Measurements from ENCODE around the gene ARHGDIG. TPM values are rescaled to one million over a fixed set of nuclear protein-coding genes. Genes with fewer than 3 reads are reported as not detected.

The ARHGDIG gene
- polyA plus RNA-seq, 5 donors = 0.33 to 2.4 (median 0.69) TPM

DNA sequence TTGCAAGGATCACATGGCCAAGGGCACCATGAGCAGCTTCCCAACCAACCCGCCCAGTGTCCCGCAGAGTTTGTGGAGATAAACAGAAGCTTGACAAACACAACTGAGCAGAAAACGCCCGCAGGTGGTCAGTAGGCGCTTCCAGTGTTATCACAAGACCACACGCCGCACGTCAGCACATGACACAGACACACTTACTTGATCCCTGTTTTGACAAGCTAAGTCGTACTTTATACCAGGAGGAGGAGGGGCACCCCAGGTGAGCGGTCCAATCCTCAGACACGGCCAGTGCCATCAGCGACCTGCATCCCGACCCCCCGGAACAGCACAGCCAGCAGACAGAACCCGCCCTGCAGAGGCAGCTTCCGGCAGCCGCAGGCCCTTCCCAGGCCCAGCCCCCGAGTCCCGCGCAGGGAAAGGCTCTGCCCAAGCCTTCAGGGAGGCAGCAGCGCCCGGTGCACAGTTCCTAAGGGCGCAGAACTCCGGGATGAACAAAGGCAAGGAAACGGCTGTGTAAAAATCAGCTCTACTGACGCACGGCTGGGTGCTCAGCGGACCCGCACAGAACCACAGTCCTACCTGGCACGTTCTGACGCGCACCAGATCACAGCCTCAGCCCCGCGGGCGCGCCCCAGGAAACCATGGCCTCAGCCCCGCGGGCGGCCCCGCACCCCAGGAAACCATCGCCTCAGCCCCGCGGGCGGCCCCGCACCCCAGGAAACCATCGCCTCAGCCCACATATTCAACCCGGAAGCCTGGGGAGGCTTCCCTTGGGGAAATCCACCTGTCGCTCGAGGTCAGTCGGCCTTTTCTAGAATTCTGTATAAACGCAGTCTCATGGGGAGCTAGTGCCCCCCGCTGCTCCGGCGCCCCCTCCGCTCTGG lies 44.3 kb downstream of the ARHGDIG start:
- no peak for DNase-seq

DNA sequence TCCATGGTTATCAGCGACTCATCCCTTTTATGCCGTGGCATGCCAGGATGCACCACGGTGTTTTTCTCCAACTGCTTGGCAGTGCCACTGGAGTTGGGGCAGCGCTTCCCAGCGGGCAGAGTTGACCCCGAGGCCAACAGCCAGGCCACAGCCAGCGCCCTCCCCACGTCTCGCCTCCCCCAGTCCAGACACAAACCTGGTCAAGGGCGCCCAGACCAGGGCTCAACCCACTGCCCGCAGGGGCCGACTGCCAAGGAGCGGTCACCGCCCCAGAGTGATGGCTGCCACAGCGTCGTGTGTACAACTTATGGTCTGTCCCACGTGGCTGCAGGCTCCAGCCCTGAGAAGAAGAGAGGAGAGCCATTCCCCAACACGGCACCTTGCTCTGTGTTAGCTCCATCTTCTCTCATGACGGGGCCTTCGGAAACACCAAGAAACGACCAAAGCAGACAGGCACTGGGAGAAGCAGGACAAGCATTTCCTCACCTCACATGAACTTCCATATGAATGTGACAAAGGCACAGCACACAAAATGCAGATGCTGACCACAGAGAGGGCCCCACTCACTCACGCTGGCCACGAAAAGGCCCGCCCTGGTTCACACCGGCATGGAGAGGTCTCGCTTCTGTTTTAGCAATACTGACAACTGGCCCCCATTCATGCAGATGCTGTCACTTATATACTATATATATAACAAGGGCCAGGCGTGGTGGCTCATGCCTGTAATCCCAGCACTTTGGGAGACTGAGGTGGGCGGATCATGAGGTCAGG lies 45.2 kb downstream of the ARHGDIG start:
- no peak for DNase-seq

DNA sequence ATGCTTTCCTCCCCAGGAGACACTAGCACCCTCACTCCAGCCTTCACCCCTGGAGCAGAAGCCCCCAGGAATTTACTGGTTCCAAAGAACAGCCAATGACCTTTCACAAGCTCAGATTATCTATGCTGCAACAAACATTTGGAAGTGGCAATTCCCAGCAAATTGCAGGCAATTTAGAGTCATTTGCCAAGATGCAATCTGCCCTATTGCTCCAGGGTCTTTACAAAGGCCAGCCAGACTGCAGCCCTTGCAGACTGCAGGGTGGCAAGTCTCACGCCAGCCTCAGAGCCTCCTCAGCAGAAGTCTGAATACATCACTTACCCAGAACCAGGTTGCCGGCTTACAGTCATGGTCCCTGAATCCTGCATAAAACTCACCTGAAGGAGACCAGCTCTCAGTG lies 50.4 kb downstream of the ARHGDIG start:
- peak in 1 of 2 donors; percentile 23 for DNase-seq

DNA sequence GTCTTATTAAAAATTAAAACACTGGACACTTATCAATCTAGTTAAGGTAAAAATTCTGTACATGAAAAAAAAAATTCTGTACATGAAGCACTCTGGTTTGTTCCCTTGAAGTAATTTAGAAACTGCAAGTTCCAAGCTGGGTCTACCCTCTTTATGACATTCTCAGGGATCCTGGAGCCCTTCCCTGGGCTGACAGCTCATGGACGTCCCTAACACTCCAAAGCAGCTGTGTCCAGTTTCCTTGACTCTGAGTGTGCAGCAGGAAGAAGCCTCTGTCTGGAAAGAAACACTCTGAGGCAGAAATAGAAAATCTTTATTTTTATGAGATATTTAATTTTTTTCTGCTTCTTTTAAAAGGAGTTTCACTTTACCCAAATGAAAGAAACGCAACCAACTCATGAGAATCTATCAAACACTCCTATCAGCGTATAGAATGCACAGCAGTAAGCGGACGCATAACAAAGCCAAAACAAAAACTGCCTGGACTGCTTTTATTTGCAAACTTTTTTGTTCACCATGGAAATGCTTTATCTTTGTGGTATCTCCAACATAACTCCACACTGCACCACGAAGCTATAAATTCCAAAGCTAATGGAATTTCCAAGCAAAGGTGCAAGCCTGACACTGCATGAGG lies 50.9 kb downstream of the ARHGDIG start:
- peak; percentile 76 to 82 for DNase-seq

Other genes starting within 250 kb of the ARHGDIG start
- gene POLR3K, start 227.0 kb upstream of the ARHGDIG start, polyA plus RNA-seq (ENCODE audit: insufficient read depth in 1 of 5, insufficient read length in 5 of 5, low replicate concordance in 1 of 5) = 10 to 100 TPM in 3 of 5 donors, 1 to 10 TPM in 2; 9.0 to 13.7 (median 10.6) TPM
- gene SNRNP25, start 226.8 kb upstream of the ARHGDIG start, polyA plus RNA-seq (ENCODE audit: insufficient read depth in 1 of 5, insufficient read length in 5 of 5, low replicate concordance in 1 of 5) = 10 to 100 TPM; 35.8 to 57.7 (median 37.3) TPM
- 10 to 100 TPM; 32.1 to 48.2 (median 43.1) TPM for gene RHBDF1, start 208.0 kb upstream of the ARHGDIG start, polyA plus RNA-seq (ENCODE audit: insufficient read depth in 1 of 5, insufficient read length in 5 of 5, low replicate concordance in 1 of 5)
- 10 to 100 TPM; 19.5 to 50.8 (median 26.3) TPM for gene MPG, start 202.4 kb upstream of the ARHGDIG start, polyA plus RNA-seq (ENCODE audit: insufficient read depth in 1 of 5, insufficient read length in 5 of 5, low replicate concordance in 1 of 5)
- gene NPRL3, start 141.9 kb upstream of the ARHGDIG start, polyA plus RNA-seq (ENCODE audit: insufficient read depth in 1 of 5, insufficient read length in 5 of 5, low replicate concordance in 1 of 5) = 10 to 100 TPM; 26.8 to 37.3 (median 30.2) TPM
- gene HBZ, start 127.9 kb upstream of the ARHGDIG start, polyA plus RNA-seq (ENCODE audit: insufficient read depth in 1 of 5, insufficient read length in 5 of 5, low replicate concordance in 1 of 5) = 1 to 10 TPM in 4 of 5 donors, under 1 TPM in 1; 0.69 to 6.9 (median 4.8) TPM
- 10 to 100 TPM in 2 of 5 donors, 1 to 10 TPM in 3; 2.4 to 19.6 (median 7.0) TPM for gene HBM, start 114.6 kb upstream of the ARHGDIG start, polyA plus RNA-seq (ENCODE audit: insufficient read depth in 1 of 5, insufficient read length in 5 of 5, low replicate concordance in 1 of 5)
- gene HBA2, start 107.7 kb upstream of the ARHGDIG start, polyA plus RNA-seq (ENCODE audit: insufficient read depth in 1 of 5, insufficient read length in 5 of 5, low replicate concordance in 1 of 5) = 1,000 to 10,000 TPM; 1,399 to 4,244 (median 2,803) TPM
- gene HBA1, start 103.9 kb upstream of the ARHGDIG start, polyA plus RNA-seq (ENCODE audit: insufficient read depth in 1 of 5, insufficient read length in 5 of 5, low replicate concordance in 1 of 5) = 1,000 to 10,000 TPM in 4 of 5 donors, 100 to 1,000 TPM in 1; 605 to 2,429 (median 1,859) TPM
- 1 to 10 TPM in 3 of 5 donors, under 1 TPM in 2; 0.36 to 1.9 (median 1.1) TPM for gene HBQ1, start 100.1 kb upstream of the ARHGDIG start, polyA plus RNA-seq (ENCODE audit: insufficient read depth in 1 of 5, insufficient read length in 5 of 5, low replicate concordance in 1 of 5)
- gene LUC7L, start 51.1 kb upstream of the ARHGDIG start, polyA plus RNA-seq (ENCODE audit: insufficient read depth in 1 of 5, insufficient read length in 5 of 5, low replicate concordance in 1 of 5) = 100 to 1,000 TPM; 121 to 164 (median 135) TPM
- gene FAM234A, start 45.8 kb upstream of the ARHGDIG start, polyA plus RNA-seq (ENCODE audit: insufficient read depth in 1 of 5, insufficient read length in 5 of 5, low replicate concordance in 1 of 5) = 10 to 100 TPM; 43.7 to 60.7 (median 49.0) TPM
- 1 to 10 TPM; 2.0 to 5.4 (median 4.8) TPM for gene RGS11, start 4.6 kb upstream of the ARHGDIG start, polyA plus RNA-seq (ENCODE audit: insufficient read depth in 1 of 5, insufficient read length in 5 of 5, low replicate concordance in 1 of 5)
- gene PDIA2, start 2.6 kb downstream of the ARHGDIG start, polyA plus RNA-seq (ENCODE audit: insufficient read depth in 1 of 5, insufficient read length in 5 of 5, low replicate concordance in 1 of 5) = under 1 TPM; 0.25 to 0.99 (median 0.49) TPM
- gene AXIN1, start 72.1 kb downstream of the ARHGDIG start, polyA plus RNA-seq (ENCODE audit: insufficient read depth in 1 of 5, insufficient read length in 5 of 5, low replicate concordance in 1 of 5) = 10 to 100 TPM; 12.0 to 23.1 (median 17.7) TPM
- gene MRPL28, start 89.9 kb downstream of the ARHGDIG start, polyA plus RNA-seq (ENCODE audit: insufficient read depth in 1 of 5, insufficient read length in 5 of 5, low replicate concordance in 1 of 5) = 10 to 100 TPM; 44.1 to 67.7 (median 48.7) TPM
- gene PGAP6, start 101.4 kb downstream of the ARHGDIG start, polyA plus RNA-seq (ENCODE audit: insufficient read depth in 1 of 5, insufficient read length in 5 of 5, low replicate concordance in 1 of 5) = 10 to 100 TPM; 32.5 to 52.5 (median 37.7) TPM
- 100 to 1,000 TPM; 155 to 247 (median 168) TPM for gene NME4, start 116.6 kb downstream of the ARHGDIG start, polyA plus RNA-seq (ENCODE audit: insufficient read depth in 1 of 5, insufficient read length in 5 of 5, low replicate concordance in 1 of 5)
- gene DECR2, start 121.3 kb downstream of the ARHGDIG start, polyA plus RNA-seq (ENCODE audit: insufficient read depth in 1 of 5, insufficient read length in 5 of 5, low replicate concordance in 1 of 5) = 10 to 100 TPM in 3 of 5 donors, 1 to 10 TPM in 2; 7.9 to 27.0 (median 14.4) TPM
- 10 to 100 TPM; 42.7 to 56.7 (median 51.9) TPM for gene RAB11FIP3, start 145.1 kb downstream of the ARHGDIG start, polyA plus RNA-seq (ENCODE audit: insufficient read depth in 1 of 5, insufficient read length in 5 of 5, low replicate concordance in 1 of 5)
- gene CAPN15, start 247.1 kb downstream of the ARHGDIG start, polyA plus RNA-seq (ENCODE audit: insufficient read depth in 1 of 5, insufficient read length in 5 of 5, low replicate concordance in 1 of 5) = 10 to 100 TPM; 13.0 to 39.5 (median 20.8) TPM

All from right lung (tissue), 5 donors.